MM.1S (cell line): Measurements from ENCODE around the gene CAMKK2.
"Not testable (repeated sequence)": the region's sequence is repeated elsewhere in the genome, so short reads cannot be mapped to it uniquely, and the experiment has no call there.

Source experiments
- DNase-seq: peaks from one replicate; pipeline ENCODE4 v3.0.0-alpha.2; 2015
- H2AFZ ChIP-seq: fragments of 300-600 bp; sonication (generic); 2 replicates; pipeline ENCODE4 v1.6.0; 2016; ENCODE audit warnings: antibody characterized with exemption, low read length
- H3F3A ChIP-seq: fragments of 300-600 bp; sonication (generic); 2 replicates; pipeline ENCODE4 v1.6.1; 2016; ENCODE audit warnings: mild to moderate bottlenecking, antibody characterized with exemption, low read length, moderate library complexity, mixed read lengths; ENCODE audit not compliant: insufficient read depth
- H3K27ac ChIP-seq: fragments of 300-600 bp; sonication (generic); 2 replicates; pipeline ENCODE4 v1.5.1; 2016; ENCODE audit warnings: mild to moderate bottlenecking, low read length
- H3K27me3 ChIP-seq: fragments of 300-600 bp; sonication (generic); replicated peaks from 2 replicates; pipeline ENCODE4 v1.6.0; 2016; ENCODE audit warnings: low read length; ENCODE audit not compliant: insufficient read depth
- H3K36me3 ChIP-seq: fragments of 300-600 bp; sonication (generic); replicated peaks from 2 replicates; pipeline ENCODE4 v1.6.1; 2016; ENCODE audit warnings: mild to moderate bottlenecking, low read length, mixed read lengths; ENCODE audit not compliant: insufficient read depth
- H3K4me1 ChIP-seq: fragments of 300-600 bp; sonication (generic); 2 replicates; pipeline ENCODE4 v1.6.1; 2016; ENCODE audit warnings: low read length, mixed read lengths
- H3K4me2 ChIP-seq: fragments of 300-600 bp; sonication (generic); 2 replicates; pipeline ENCODE4 v1.6.0; 2016; ENCODE audit warnings: low read depth, low read length
- H3K4me3 ChIP-seq: fragments of 300-600 bp; sonication (generic); 2 replicates; pipeline ENCODE4 v1.5.1; 2016; ENCODE audit warnings: low read length, mixed read lengths
- H3K79me2 ChIP-seq: fragments of 300-600 bp; sonication (generic); 2 replicates; pipeline ENCODE4 v1.6.1; 2016; ENCODE audit warnings: mixed run types, low read length, mixed read lengths
- H3K9ac ChIP-seq: fragments of 300-600 bp; sonication (generic); 2 replicates; pipeline ENCODE4 v1.6.1; 2016; ENCODE audit warnings: low read length, mixed read lengths
- H3K9me2 ChIP-seq: fragments of 300-600 bp; sonication (generic); replicated peaks from 2 replicates; pipeline ENCODE4 v1.6.1; 2016; ENCODE audit warnings: mild to moderate bottlenecking, low read length, mixed read lengths; ENCODE audit not compliant: insufficient read depth
- H3K9me3 ChIP-seq: fragments of 300-600 bp; sonication (generic); replicated peaks from 2 replicates; pipeline ENCODE4 v1.6.1; 2016; ENCODE audit warnings: mild to moderate bottlenecking, low read length, mixed read lengths; ENCODE audit not compliant: insufficient read depth
- H4K20me1 ChIP-seq: fragments of 300-600 bp; sonication (generic); 2 replicates; pipeline ENCODE4 v1.6.1; 2016; ENCODE audit warnings: mild to moderate bottlenecking, low read length, moderate library complexity, mixed read lengths; ENCODE audit not compliant: insufficient read depth
- EZH2 ChIP-seq: fragments of 300-600 bp; sonication (generic); optimal IDR thresholded peaks from 2 replicates; pipeline ENCODE3; 2017; ENCODE audit warnings: low read depth, mild to moderate bottlenecking, antibody characterized with exemption, low read length, mixed read lengths
- EZH2phosphoT487 ChIP-seq: fragments of 300-600 bp; sonication (generic); IDR thresholded peaks from 2 replicates; pipeline ENCODE4 v1.6.1; 2018; ENCODE audit warnings: antibody characterized with exemption, low read length
- TF ChIP-seq, protein P1 (sequence below): fragments of 300-600 bp; sonication (generic); IDR thresholded peaks from 2 replicates; pipeline ENCODE4 v1.5.1; 2016; ENCODE audit warnings: antibody characterized with exemption, low read length, mixed read lengths

CAMKK2 gene

DNA sequence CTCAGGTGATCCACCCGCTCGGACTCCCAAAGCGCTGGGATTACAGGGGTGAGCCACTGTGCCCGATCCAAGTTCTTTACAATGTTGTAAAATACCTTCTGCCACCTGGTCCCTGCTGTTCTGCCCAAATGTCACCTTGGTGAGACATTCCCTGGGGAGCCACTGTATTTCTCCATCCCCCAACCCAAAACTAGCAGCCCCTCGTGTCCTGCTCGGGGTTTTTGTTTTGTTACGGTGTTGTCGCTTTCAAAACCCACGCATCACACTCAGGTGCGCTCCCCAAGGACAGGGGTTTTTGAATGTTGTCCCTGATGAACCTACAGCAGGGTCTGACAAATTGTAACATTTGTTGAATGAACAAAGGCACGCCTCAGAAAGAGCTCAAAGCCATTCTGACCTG is 37.4 kb downstream of the CAMKK2 start:
- Histone ChIP-seq H3K36me3 (no peaks in the 10 kb centered on the region), H4K20me1 (no peaks in the 10 kb centered on the region), H3K9ac (no peak overlapping the region), H3K9me3 (no peaks in the 10 kb centered on the region), H3K9me2 (no peaks in the 10 kb centered on the region), H2AFZ (no peak overlapping the region), H3F3A (no peaks in the 10 kb centered on the region), H3K4me3 (no peak overlapping the region), H3K4me1 (no peaks in the 10 kb centered on the region), H3K4me2 (no peak overlapping the region), H3K79me2 (no peaks in the 10 kb centered on the region), H3K27ac (no peak overlapping the region), H3K27me3 (no peaks in the 10 kb centered on the region)
- TF ChIP-seq, protein P1, sequence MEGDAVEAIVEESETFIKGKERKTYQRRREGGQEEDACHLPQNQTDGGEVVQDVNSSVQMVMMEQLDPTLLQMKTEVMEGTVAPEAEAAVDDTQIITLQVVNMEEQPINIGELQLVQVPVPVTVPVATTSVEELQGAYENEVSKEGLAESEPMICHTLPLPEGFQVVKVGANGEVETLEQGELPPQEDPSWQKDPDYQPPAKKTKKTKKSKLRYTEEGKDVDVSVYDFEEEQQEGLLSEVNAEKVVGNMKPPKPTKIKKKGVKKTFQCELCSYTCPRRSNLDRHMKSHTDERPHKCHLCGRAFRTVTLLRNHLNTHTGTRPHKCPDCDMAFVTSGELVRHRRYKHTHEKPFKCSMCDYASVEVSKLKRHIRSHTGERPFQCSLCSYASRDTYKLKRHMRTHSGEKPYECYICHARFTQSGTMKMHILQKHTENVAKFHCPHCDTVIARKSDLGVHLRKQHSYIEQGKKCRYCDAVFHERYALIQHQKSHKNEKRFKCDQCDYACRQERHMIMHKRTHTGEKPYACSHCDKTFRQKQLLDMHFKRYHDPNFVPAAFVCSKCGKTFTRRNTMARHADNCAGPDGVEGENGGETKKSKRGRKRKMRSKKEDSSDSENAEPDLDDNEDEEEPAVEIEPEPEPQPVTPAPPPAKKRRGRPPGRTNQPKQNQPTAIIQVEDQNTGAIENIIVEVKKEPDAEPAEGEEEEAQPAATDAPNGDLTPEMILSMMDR = no peak
- TF ChIP-seq EZH2 = no peak
- TF ChIP-seq EZH2phosphoT487 = no peak
- no peak for DNase-seq

DNA sequence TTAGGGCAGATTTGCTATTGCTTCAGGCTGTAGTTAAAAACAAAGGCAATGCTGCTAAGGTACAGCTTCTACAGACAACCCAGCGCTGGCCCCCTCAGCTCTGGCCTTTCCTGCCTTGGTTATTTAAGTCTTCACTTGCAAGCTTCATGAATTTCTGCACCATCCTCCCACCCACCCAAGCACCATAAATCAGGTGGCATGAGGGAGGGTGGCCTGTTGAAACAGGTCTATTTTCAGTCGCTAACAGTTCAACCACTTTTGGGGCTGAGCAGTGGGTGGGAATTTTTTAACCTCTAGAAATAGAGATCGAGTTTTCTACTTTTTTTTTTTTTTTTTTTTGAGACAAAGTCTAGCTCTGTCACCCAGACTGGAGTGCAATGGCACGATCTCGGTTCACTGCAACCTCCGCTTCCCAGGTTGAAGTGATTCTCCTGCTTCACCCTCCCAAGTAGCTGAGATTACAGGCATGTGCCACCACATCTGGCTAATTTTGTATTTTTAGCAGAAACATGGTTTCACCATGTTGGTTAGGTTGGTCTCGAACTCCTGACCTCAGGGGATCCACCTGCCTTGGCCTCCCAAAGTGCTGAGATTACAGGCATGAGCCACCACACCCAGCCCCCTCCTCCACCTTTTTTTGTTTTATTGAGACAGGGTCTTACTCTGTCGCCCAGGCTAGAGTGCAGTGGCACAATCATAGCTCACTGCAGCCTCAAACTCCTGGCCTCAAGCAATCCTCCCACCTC is 38.6 kb downstream of the CAMKK2 start:
- H3K4me2 ChIP-seq, H3K4me3 ChIP-seq, H2AFZ ChIP-seq, DNase-seq, H3K4me1 ChIP-seq, H4K20me1 ChIP-seq, H3K36me3 ChIP-seq, H3K27me3 ChIP-seq, H3F3A ChIP-seq, H3K9me2 ChIP-seq, H3K27ac ChIP-seq, H3K9me3 ChIP-seq, H3K9ac ChIP-seq, H3K79me2 ChIP-seq: not testable (repeated sequence)

DNA sequence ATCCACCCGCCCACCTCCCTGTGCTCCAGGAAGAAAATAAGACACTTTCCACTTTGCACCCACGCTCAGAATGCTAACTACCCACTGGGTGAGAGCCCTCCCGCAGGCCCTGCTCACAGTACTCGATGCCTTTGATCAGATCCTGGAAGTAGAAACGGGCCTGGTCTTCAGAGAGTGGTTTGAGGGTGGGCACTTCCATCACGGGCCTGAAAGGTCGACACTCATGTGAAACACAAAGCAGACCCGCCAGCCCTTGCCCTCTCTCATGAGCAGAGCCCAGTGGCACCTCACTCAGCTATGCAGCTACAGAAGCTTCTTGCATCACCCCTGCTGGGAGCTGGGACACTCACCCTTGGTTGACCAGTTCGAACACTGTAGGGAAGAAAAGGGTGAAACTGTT is 41.1 kb downstream of the CAMKK2 start:
- H3K36me3 ChIP-seq = no peaks in the 10 kb centered on the region
- TF ChIP-seq EZH2phosphoT487 = no peak
- no peak for TF ChIP-seq EZH2
- TF ChIP-seq, protein P1 = no peak

DNA sequence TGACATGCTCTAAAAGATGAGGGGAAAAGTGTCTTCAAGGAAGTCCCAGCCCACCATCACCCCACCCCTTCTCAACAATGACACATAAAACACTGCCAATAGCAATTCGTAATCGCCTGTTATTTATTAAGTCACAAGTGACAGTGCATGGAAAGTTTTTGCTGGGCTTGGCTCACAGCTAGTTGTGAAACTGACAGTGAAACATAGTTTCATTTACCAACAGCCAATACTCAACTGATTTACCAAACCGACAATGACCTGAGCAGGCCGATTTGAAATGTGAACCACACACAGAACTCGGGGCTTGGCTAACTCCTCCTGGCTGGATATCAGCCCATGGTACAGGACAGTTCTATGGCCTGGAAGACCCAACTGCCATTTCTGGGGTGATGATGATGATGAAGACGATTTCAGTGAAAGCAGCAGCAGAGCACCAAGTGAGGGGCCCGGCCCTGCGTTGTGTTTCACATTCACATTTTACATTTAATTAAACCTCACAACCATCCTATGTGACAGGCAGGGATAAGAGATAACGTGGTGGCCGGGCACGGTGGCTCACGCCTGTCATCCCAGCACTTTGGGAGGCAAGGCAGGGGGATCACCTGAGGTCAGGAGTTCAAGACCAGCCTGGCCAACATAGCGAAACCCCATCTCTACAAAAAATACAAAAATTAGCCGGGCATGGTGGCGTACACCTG is 42.7 kb downstream of the CAMKK2 start:
- TF ChIP-seq EZH2phosphoT487 = no peak
- TF ChIP-seq, protein P1 = no peak
- no peak for TF ChIP-seq EZH2
- Histone ChIP-seq H3K4me2 (no peak overlapping the region), H3K4me3 (no peak overlapping the region), H3K9ac (no peak overlapping the region), H3K4me1 (no peaks in the 10 kb centered on the region), H3K79me2 (no peaks in the 10 kb centered on the region), H3K36me3 (no peaks in the 10 kb centered on the region), H3K27me3 (no peaks in the 10 kb centered on the region), H4K20me1 (no peaks in the 10 kb centered on the region), H2AFZ (no peak overlapping the region), H3K9me2 (no peaks in the 10 kb centered on the region), H3F3A (no peaks in the 10 kb centered on the region), H3K27ac (no peak overlapping the region), H3K9me3 (no peaks in the 10 kb centered on the region)
- DNase-seq = no peak

More for the DNA sequence above, 41.1 kb downstream of the CAMKK2 start:
- no peaks in the 10 kb centered on the region for H3K4me1 ChIP-seq
- no peaks in the 10 kb centered on the region for H3K9me3 ChIP-seq
- no peaks in the 10 kb centered on the region for H3K27me3 ChIP-seq
- no peak overlapping the region for H3K27ac ChIP-seq
- H4K20me1 ChIP-seq = no peaks in the 10 kb centered on the region
- no peak for DNase-seq
- H3F3A ChIP-seq = no peaks in the 10 kb centered on the region
- no peak overlapping the region for H3K9ac ChIP-seq
- H3K9me2 ChIP-seq = no peaks in the 10 kb centered on the region
- no peak overlapping the region for H3K4me2 ChIP-seq
- H2AFZ ChIP-seq = no peak overlapping the region
- no peaks in the 10 kb centered on the region for H3K79me2 ChIP-seq
- H3K4me3 ChIP-seq = no peak overlapping the region
